ENCODE results near the gene FN3K.

- TF ChIP-seq, protein P1, sequence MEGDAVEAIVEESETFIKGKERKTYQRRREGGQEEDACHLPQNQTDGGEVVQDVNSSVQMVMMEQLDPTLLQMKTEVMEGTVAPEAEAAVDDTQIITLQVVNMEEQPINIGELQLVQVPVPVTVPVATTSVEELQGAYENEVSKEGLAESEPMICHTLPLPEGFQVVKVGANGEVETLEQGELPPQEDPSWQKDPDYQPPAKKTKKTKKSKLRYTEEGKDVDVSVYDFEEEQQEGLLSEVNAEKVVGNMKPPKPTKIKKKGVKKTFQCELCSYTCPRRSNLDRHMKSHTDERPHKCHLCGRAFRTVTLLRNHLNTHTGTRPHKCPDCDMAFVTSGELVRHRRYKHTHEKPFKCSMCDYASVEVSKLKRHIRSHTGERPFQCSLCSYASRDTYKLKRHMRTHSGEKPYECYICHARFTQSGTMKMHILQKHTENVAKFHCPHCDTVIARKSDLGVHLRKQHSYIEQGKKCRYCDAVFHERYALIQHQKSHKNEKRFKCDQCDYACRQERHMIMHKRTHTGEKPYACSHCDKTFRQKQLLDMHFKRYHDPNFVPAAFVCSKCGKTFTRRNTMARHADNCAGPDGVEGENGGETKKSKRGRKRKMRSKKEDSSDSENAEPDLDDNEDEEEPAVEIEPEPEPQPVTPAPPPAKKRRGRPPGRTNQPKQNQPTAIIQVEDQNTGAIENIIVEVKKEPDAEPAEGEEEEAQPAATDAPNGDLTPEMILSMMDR (IDR thresholded peaks at IDR 0.05), result no peak
- no peak for TF ChIP-seq POLR2A (IDR thresholded peaks at IDR 0.05)
- TF ChIP-seq EP300 (IDR thresholded peaks at IDR 0.05), result no peak
Observed at GRCh38 chr17:82794781-82795482, 59.5 kb downstream of the FN3K start.

Data from tibial nerve (tissue), 4 donors.